Measurements from ENCODE around the gene ZBTB47.

The ZBTB47 gene

GRCh38 chr3:42686832-42687650, 33.5 kb downstream of the ZBTB47 start:
- no peak overlapping the region for H3K27ac ChIP-seq
- TF ChIP-seq ZFX (IDR thresholded peaks at IDR 0.05; ENCODE audit: borderline replicate concordance) = no peak
- TF ChIP-seq, protein P1, sequence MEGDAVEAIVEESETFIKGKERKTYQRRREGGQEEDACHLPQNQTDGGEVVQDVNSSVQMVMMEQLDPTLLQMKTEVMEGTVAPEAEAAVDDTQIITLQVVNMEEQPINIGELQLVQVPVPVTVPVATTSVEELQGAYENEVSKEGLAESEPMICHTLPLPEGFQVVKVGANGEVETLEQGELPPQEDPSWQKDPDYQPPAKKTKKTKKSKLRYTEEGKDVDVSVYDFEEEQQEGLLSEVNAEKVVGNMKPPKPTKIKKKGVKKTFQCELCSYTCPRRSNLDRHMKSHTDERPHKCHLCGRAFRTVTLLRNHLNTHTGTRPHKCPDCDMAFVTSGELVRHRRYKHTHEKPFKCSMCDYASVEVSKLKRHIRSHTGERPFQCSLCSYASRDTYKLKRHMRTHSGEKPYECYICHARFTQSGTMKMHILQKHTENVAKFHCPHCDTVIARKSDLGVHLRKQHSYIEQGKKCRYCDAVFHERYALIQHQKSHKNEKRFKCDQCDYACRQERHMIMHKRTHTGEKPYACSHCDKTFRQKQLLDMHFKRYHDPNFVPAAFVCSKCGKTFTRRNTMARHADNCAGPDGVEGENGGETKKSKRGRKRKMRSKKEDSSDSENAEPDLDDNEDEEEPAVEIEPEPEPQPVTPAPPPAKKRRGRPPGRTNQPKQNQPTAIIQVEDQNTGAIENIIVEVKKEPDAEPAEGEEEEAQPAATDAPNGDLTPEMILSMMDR (IDR thresholded peaks at IDR 0.05) = no peak

- no peak overlapping the region for H3K27ac ChIP-seq
- TF ChIP-seq, protein P1 (IDR thresholded peaks at IDR 0.05) = no peak
- TF ChIP-seq ZFX (IDR thresholded peaks at IDR 0.05; ENCODE audit: borderline replicate concordance) = no peak
Measured at GRCh38 chr3:42688016-42688415, 34.5 kb downstream of the ZBTB47 start.

GRCh38 chr3:42688487-42689420, 35.3 kb downstream of the ZBTB47 start:
- no peak overlapping the region for H3K27ac ChIP-seq
- TF ChIP-seq, protein P1 (IDR thresholded peaks at IDR 0.05) = no peak
- no peak for TF ChIP-seq ZFX (IDR thresholded peaks at IDR 0.05; ENCODE audit: borderline replicate concordance)

GRCh38 chr3:42689421-42690014, 36.0 kb downstream of the ZBTB47 start:
- no peak for TF ChIP-seq ZFX (IDR thresholded peaks at IDR 0.05; ENCODE audit: borderline replicate concordance)
- TF ChIP-seq, protein P1 (IDR thresholded peaks at IDR 0.05) = no peak

DNA sequence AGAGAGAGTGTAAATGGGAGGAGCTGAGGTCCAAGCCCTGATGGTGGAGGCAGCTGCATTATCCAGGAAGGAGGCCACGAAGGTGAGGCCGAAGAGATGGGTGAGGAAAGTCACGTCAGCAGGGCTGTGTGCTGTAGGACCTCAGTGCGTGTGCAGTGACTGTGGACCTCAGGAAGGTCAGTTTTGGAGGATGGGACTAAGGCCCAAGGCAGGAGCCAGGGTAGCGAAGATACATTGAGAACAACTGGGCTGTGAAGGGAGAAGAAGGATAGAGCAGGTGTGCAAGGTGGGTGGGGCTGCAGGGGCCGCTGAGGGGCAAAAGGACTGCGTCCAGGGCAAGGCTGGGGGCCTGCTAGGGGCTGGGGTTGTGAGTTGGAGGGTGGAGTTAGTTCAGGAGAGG, 36.7 kb downstream of the ZBTB47 start:
- TF ChIP-seq, protein P1 (IDR thresholded peaks at IDR 0.05) = no peak
- TF ChIP-seq ZFX (IDR thresholded peaks at IDR 0.05; ENCODE audit: borderline replicate concordance) = no peak
- H3K27ac ChIP-seq = no peak overlapping the region

More at GRCh38 chr3:42689421-42690014, 36.0 kb downstream of the ZBTB47 start:
- no peak overlapping the region for H3K27ac ChIP-seq

- TF ChIP-seq, protein P1 (IDR thresholded peaks at IDR 0.05) = no peak
- TF ChIP-seq ZFX (IDR thresholded peaks at IDR 0.05; ENCODE audit: borderline replicate concordance) = no peak
Measured at GRCh38 chr3:42690766-42691680, 37.5 kb downstream of the ZBTB47 start.

More at GRCh38 chr3:42690766-42691680, 37.5 kb downstream of the ZBTB47 start:
- no peak overlapping the region for H3K27ac ChIP-seq
